ENCODE data around the gene NUMBL.

- TF ChIP-seq POLR2A (IDR thresholded peaks at IDR 0.05; ENCODE audit: borderline replicate concordance, extremely low read depth, insufficient read depth, insufficient read length), result no peak
- no peak for TF ChIP-seq CTCF (IDR thresholded peaks at IDR 0.05 in 2 of 3, conservative IDR thresholded peaks at IDR 0.05 in 1 of 3; ENCODE audit: borderline replicate concordance in 1 of 3, insufficient read depth in 1 of 3, low read depth in 2 of 3, low read length in 2 of 3)
- TF ChIP-seq SRF (IDR thresholded peaks at IDR 0.05; ENCODE audit: low read depth), result no peak
- TF ChIP-seq EGR1 (IDR thresholded peaks at IDR 0.05; ENCODE audit: low read depth), result no peak
- no peak for TF ChIP-seq ZBTB33 (IDR thresholded peaks at IDR 0.05; ENCODE audit: extremely low read depth, insufficient replicate concordance, low read length)
- TF ChIP-seq POLR2AphosphoS5 (IDR thresholded peaks at IDR 0.05; ENCODE audit: low read depth, low read length), result no peak
- no peak for TF ChIP-seq EZH2 (IDR thresholded peaks at IDR 0.05)
- no peak for TF ChIP-seq MAX (IDR thresholded peaks at IDR 0.05)
- no peak for TF ChIP-seq SP1 (IDR thresholded peaks at IDR 0.05; ENCODE audit: low read depth)
- no peak for TF ChIP-seq ZNF274 (IDR thresholded peaks at IDR 0.05; ENCODE audit: low read depth, low read length)
- TF ChIP-seq YY1 (IDR thresholded peaks at IDR 0.05; ENCODE audit: extremely low read depth, insufficient replicate concordance, low read depth, low read length), result no peak
- TF ChIP-seq EZH2phosphoT487 (IDR thresholded peaks at IDR 0.05; ENCODE audit: borderline replicate concordance), result no peak
These were observed 69.2 kb downstream of the NUMBL start for GRCh38 chr19:40621283-40621682.

Data from HCT116 (cell line).